Head of caudate nucleus (tissue), 42 donors: ENCODE measurements around the gene HABP2.

Experiments
- DNase-seq, 42 donors: peaks; one replicate each; pipeline versions ENCODE4 v3.0.0 to v3.0.0-alpha.2; 2020 to 2021; ENCODE audit warnings: mixed read lengths in 7 of 42
- intact Hi-C: fragments of 100-400 bp; cut with DNase I; formaldehyde crosslinking; loops from one replicate; pipeline ENCODE4 v1.15.0; 2022

Gene HABP2

GRCh38 chr10:113552014-113552413 is 839 bp upstream of the HABP2 start:
- DNase-seq: no peak
- intact Hi-C loops: no loop called here

DNA sequence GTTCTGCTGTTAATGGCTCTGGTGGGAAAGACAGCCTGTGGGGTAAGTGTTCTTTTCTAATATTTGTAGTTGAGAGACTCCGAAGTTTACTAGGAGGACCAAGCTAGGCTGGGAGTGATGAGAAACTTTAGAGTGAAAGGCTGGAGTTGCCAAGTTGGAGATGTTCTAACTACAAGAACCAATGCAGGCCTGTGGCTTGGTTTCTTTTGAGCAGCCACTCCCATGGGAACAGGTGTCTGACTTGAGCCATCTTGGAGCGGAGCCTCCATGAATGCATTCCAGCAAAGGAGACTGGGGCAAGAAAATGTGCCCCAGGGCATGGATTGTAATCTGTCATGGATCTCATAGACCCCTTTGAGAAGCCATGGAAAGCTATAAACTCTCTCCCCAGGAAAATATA is 296 bp downstream of the HABP2 start:
- intact Hi-C loops: no loop called here
- no peak for DNase-seq

DNA sequence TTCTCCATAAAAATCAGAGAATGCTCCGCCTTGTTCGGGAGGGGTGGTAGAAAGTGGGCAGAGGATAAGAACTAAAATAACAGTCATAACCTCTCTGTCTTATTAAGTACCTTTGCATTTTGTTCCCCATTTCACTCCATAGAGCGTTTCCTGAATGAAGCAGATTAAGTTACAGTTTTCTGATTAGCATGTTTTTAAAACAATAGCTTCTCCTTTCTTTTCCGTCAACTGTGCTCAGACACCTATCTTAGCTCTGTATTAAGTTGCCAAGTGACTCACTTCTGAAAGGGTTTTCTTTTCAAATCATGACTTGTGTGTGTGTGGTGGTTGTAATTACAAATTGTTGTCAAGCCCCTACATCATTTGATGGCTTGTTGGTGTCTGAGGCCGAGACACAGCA is 1.4 kb downstream of the HABP2 start:
- no peak for DNase-seq
- intact Hi-C loops: no loop called here

- no peak for DNase-seq
- intact Hi-C loops: no loop called here
Measured at GRCh38 chr10:113555245-113555644, 2.4 kb downstream of the HABP2 start.

DNA sequence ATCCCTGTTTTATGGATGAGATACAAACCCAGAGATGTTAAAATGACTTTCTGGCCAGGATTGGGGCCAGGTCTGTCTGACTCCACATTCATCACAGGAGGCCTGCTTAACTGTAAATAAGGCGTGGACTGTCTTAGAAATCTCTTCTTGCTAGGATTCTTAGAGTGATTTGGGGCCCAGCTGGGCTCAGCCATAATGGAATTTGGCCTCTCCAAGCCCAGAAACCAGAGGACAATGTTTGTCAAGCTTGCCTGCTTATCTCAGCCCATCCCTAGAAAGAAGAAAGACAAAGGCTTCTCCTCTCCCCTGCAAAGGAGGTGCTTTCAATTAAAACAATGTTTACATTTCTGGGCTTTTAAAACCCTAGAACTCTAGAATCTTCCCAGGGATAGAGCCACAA is 2.9 kb downstream of the HABP2 start:
- intact Hi-C loops: no loop called here
- DNase-seq: no peak

DNA sequence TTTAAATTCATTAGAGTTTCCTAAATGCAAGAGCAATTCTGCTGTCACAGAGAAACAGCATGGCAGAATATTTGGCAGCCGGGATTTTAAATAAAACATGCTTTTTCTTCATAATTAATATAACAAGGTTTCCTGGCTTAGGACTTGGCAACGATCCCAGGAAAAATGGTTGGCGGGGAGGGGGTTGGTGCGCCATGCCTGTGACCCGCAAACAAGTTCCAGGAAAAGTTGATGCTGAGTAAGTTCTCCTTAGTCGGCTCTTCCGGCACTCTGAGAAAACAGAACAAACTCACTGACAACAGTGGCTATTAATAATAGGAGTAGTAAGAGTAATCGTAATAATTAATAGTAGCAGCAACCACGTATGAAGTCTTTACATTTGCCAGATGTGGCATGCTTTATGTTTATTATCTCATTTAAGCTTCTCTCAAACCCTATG is 4.6 kb downstream of the HABP2 start:
- DNase-seq: no peak
- intact Hi-C loops: no loop called here

DNA sequence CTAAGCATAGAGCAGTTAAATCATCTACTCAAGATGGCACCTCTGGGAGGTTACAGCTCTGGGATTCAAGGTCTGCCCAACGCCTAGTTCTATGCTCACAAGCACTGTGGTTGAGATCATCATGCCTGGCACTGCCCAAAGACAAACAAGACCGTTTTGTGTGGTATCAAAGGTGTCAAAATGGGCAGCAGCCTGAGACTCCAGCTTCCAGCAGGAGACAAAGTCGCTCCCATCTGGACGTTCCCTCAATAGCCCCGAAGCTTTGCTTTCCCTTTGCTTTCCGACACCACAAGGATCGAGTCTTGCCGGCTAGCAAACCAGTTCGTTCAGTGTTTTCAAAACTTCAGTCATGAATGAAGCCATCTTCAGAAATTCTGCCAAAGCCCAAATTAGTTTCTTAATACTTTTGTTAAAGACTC is 5.1 kb downstream of the HABP2 start:
- DNase-seq: no peak

DNA sequence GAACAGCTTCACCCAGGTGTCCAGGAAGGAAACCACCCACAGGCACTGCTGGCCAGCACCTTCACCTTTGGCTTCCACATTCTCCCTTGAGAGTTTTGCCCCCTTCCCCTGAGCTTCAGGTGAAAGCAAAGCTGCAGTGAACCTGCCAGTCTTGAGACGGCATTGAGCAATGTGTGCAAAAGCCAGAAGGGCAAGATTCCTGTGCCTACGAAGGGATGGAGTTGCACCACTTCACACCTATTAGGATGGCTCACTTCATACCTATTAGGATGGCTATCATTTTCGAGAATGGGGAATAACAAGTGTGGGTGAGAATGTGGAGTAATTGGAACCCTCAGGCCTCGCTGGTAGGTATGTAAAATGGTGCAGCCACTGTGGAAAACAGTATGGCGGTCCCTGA is 7.2 kb downstream of the HABP2 start:
- DNase-seq: no peak
- intact Hi-C loops: no loop called here

More for the DNA sequence above, 5.1 kb downstream of the HABP2 start:
- intact Hi-C loops: no loop called here

- DNase-seq: no peak
- intact Hi-C loops: no loop called here
Measured at GRCh38 chr10:113561214-113561613, 8.4 kb downstream of the HABP2 start.

GRCh38 chr10:113562069-113562468 is 9.2 kb downstream of the HABP2 start:
- intact Hi-C loops: no loop called here
- no peak for DNase-seq

DNA sequence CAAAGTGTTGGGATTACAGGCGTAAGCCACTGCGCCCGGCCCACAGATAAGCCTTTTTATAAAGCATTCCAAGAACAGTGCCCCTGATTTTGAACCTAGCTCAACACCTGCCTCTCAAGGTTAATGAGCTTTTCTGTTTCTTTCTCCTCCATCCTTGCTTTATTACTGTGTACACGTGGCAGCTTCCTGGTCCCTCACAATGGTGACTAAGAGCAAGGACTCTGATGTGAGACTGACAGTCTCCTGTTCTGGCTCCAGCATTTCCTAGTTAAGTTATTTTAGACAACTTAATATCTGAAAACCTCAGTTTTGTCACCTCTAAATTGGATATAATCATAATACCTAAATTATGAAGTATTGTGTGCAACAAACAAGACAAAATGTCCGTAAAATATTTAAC is 9.9 kb downstream of the HABP2 start:
- intact Hi-C loops: no loop called here

DNA sequence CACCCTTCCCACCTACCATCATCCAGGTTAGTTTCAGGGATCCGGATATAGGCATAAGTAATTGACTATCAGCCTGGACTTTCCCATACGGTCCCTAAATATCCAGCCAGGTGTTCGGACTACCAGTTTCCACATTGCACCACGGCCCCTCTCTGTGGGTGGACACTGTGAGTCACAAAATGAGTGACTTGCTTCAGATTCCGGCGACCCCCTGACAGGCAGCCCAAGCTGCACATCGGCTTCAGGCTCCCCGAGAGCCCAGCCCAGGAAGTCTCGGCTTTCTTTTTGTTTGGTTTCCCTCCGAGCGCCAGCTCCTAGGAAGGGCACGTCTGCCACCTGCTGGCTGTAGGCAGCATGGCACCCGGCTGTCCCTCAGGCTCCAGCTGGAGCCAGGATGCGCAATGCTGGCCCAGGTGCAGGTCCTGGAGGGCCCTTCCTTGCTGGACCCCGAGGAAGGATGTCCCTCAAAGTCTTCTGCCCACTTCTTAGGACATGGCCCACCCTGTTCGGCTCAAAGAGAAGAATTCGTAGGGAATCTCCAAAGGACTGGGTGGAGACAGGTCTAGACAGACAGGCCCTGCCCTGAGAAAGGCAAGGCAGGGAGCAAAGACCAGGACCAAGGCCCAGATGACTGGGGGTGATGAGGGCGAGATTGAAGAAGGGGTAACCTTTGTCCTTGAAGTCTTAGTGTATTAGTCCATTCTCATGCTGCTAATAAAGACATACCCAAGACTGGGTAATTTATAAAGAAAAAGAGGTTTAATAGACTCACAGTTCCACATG is 10.6 kb downstream of the HABP2 start:
- intact Hi-C loops: no loop called here

More for the DNA sequence above, 9.9 kb downstream of the HABP2 start:
- DNase-seq: no peak

DNA sequence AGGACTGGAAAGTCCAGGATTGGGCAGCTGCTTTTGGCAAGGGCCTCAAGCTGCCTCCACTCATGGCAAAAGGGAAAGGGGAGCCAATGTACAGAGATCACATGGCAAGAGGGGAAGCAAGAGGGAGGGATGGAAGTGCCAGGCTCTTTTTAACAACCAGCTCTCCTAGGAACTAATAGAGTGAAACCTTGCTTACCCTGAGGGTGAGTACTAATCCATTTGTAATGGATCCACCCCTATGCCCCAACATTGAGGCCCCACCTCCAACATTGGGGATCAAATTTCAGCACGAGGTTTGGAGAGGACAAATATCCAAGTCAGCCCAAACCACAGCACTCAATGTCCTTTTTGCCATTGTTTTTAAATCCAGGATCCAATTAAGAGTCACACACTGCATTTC is 12.5 kb downstream of the HABP2 start:
- intact Hi-C loops: no loop called here
- no peak for DNase-seq

More for the DNA sequence above, 10.6 kb downstream of the HABP2 start:
- peak; percentile 34 to 91 (median 78) for DNase-seq

GRCh38 chr10:113566888-113567287 is 14.0 kb downstream of the HABP2 start:
- intact Hi-C loops: no loop called here
- DNase-seq: no peak

DNA sequence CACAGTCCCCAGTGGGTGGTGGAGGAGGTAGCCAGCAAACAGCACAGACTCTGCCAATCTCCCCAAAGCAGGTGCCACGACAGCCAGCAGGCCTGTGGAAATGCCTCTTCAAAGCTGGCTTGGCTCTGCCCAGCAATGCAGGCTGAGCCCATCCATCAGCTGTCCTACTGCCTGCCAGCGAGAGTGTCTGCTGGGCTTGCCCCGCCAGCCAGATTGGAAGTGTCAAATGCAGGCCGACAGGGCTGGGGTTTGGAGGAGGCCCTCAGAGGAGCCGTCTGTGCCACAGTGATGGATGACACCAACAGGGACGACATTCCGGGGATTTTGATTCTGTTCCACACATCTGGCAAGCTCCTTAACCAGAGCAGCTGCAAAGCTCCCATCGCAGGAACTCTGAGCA is 16.7 kb downstream of the HABP2 start:
- DNase-seq: no peak
- intact Hi-C loops: no loop called here

DNA sequence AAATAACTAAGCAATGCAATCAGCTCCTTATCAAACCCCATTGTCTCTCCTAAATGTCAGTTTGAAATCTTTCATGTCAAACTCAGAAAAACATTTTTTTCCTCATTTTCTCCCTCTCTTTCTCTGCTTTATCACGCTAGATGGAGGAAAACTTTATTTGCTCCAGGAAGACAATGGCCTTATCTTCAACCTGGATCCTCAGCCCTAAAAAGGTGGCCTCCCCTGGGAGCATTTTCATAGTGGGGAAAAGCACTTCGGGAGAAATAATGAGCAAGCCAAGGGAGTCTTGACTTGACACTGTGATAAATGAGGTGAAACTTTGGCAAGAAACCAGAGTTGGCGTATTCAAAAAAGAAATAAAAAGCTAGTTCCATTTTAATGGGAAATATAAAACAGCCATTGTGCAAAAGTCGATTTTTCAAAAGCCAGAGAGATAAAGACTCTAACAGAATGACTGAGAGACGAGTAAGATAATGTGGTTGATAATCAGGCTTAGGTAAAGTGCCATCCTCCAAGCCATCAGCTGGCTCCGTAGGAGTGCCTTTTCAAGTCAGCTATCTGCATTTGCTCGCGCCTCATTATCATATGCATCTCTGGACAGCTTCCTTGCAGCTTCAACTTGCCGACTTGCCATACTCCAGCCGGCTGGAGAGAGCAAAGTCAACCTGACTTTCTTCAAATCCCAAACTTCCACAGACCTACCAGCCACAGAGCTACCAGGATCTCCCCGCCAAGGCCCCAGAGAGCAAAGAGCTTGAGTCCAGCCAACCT is 19.9 kb downstream of the HABP2 start:
- intact Hi-C loops: no loop called here
- DNase-seq: no peak

DNA sequence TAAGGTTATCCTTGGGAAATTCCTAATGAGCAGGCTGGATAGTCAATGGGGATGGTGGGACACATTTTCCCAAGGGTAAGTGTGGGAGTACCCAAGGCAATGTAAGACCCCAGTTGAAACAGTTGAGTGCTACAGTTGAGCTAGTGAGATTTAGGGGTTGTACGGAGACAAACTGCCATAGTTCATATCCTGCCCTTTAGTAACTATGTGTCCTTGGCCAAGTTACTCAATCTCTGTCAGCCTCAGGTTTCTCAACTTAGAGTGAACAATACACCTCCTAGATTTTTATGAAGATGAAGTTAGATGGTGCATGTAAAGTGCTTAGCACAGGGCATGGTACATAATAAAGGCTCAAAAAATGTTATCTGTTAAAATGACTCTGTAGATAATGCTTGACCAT is 20.5 kb downstream of the HABP2 start:
- no peak for DNase-seq
- intact Hi-C loops: no loop called here

GRCh38 chr10:113576852-113577251 is 24.0 kb downstream of the HABP2 start:
- no peak for DNase-seq
- intact Hi-C loops: no loop called here

DNA sequence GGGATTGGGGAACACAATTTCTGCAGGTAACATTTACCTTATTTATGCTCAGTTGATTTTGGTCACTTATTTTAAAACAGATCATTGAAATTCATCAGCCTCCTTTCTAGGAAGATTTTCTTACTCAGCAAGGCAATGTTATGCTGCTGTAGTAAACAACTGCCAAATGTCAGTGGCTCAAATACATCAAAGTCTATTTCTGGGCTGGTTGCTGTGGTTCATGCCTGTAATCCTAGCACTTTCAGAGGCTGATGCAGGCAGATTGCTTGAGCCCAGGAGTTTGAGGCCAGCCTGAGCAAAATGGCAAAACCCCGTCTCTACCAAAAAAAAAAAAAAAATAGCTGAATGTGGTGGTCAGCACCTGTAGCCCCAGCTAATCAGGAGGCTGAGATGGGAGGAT is 25.9 kb downstream of the HABP2 start:
- intact Hi-C loops: no loop called here
- no peak for DNase-seq

- intact Hi-C loops: no loop called here
Measured at GRCh38 chr10:113581092-113581491, 28.2 kb downstream of the HABP2 start.

DNA sequence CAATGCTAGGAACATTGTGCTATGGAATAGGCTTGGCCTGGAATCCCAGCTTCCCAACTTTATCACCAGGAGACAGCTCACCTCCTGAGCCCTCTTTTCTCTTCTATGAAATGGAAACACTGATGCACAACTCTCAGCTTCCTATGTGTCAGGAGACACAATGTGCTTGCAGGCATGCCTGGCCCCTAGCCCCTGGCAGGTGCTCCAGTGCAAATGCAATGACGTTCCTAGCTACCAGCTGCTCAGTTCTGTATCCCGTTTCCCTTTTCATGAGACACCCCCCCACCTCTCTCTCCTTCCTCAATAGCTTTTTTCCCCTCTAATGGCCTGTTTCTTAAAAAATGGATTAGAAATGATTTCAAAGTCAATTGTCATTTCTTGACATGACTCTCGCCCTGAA is 30.7 kb downstream of the HABP2 start:
- no peak for DNase-seq
- intact Hi-C loops: no loop called here

More at GRCh38 chr10:113581092-113581491, 28.2 kb downstream of the HABP2 start:
- no peak for DNase-seq
